GM08714 (cell line): ENCODE measurements around the gene RPA1.
"Not testable (repeated sequence)": the region's sequence is repeated elsewhere in the genome, so short reads cannot be mapped to it uniquely, and the experiment has no call there.

Experiments used
- H3K4me3 ChIP-seq: fragments of 200-500 bp; sonication (Bioruptor generic); 2 replicates; pipeline ENCODE4 v1.5.1; 2014; ENCODE audit warnings: mild to moderate bottlenecking, low read length, inconsistent platforms
- ZNF274 ChIP-seq: IDR thresholded peaks from 2 replicates; pipeline ENCODE4 v1.6.1; 2012; ENCODE audit warnings: mild to moderate bottlenecking, low read depth, low read length

The RPA1 gene

DNA sequence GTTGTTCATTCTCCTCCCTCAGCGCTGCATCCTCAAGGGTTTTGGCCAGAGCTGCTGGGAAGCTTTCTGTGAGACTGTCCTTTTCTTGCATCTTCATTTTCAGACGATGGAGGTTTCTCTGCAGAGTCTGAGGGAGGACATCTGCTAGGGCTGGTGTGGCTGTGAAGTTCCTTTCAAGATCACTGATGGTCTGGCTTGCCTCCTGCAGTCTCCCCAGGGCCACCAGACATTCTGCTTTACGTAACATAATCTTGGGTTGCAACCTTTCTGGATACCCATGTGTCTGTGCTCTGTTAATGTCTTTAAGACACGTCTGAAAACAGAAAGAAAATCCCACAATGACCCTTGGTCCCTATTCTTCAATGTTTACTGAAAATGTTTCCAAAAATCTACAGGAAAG is 29.1 kb upstream of the RPA1 start:
- TF ChIP-seq ZNF274 = no peak
- H3K4me3 ChIP-seq = no peak overlapping the region

DNA sequence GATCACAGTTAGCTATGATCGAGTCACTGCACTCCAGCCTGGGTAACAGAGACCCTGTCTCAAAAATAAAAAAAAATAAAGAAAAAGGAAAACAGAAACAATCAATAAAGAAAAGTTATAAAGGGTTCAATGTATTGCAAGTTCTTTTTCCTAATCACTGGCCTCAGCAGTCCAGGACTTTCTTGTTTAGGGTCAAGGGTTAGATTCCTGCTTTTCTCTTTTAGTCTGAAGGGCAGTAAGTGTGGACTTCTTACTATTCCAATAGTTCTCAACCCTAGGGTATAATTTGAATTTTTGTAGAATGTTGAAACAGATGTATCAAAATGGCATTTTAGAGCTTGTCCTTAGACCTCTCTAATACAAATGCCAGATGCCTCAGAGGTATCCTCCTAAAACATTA is 27.4 kb upstream of the RPA1 start:
- no peak for TF ChIP-seq ZNF274
- H3K4me3 ChIP-seq = no peak overlapping the region

DNA sequence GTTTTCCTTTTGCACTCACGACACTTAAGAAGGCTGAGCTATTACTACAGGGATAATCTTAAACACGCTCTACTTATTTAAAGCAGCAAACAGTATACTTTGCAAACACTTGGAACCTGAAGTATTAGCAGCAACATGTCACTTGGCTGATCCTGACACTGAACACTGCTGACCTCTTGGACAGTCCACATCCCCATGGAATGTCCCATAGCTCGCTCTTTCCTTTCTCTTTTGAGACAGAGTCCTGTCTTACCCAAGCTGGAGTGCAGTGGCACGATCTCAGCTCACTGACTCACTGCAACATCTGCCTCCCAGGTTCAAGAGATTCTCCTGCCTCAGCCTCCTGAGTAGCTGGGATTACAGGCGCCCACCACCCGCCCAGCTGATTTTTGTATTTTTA is 26.5 kb upstream of the RPA1 start:
- H3K4me3 ChIP-seq = no peak overlapping the region
- no peak for TF ChIP-seq ZNF274

DNA sequence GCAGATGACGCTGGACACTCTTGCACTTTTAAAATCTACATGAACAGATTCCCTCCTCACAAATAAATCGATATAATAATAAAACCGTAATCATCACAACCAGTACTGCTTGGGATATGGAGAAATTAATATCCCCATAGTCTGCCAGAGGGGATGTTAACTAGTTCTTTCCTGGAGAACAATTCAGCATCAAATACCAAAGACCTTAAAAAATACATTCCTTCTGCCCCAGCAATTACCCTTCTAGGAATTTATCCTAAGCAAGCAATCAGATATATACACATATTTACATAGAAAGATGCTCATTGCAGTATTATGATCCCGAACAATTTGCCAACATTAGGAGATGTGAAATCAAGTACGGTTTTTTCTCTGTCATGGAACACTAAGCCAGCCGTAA is 21.9 kb upstream of the RPA1 start:
- no peak overlapping the region for H3K4me3 ChIP-seq
- no peak for TF ChIP-seq ZNF274

DNA sequence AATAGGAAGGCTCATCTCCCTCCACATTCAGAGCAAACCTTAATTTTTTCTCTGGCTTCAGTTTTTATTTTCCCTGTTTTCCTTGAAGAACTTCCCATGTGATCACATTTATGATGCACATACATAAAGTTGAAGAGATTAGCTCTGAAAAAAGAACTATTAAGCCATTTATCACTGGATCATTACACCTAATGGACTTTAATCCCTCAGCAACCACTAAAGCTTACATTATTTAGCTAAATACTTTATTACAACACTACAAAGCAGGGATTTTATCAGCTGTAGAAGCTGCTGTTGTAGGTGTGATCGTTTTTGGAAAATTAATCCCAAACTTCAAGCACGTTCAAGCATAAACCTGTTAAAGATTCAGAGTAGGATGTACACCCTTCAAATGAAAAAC is 21.2 kb upstream of the RPA1 start:
- no peak overlapping the region for H3K4me3 ChIP-seq
- no peak for TF ChIP-seq ZNF274

DNA sequence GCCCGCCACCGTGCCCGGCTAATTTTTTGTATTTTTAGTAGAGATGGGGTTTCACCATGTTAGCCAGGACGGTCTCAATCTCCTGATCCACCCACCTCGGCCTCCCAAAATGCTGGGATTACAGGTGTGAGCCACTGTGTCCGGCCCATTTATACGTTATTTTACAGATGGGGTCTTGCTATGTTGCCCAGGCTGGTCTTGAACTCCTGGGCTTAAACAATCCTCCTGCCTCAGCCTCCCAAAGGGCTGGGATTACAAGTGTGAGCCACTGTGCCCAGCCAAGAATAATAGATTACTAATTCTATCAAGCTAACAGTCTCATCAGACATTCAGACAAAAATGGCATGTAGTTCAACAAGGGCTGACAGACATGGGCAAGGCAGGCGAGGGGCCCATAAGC is 20.0 kb upstream of the RPA1 start:
- not testable (repeated sequence) for H3K4me3 ChIP-seq

DNA sequence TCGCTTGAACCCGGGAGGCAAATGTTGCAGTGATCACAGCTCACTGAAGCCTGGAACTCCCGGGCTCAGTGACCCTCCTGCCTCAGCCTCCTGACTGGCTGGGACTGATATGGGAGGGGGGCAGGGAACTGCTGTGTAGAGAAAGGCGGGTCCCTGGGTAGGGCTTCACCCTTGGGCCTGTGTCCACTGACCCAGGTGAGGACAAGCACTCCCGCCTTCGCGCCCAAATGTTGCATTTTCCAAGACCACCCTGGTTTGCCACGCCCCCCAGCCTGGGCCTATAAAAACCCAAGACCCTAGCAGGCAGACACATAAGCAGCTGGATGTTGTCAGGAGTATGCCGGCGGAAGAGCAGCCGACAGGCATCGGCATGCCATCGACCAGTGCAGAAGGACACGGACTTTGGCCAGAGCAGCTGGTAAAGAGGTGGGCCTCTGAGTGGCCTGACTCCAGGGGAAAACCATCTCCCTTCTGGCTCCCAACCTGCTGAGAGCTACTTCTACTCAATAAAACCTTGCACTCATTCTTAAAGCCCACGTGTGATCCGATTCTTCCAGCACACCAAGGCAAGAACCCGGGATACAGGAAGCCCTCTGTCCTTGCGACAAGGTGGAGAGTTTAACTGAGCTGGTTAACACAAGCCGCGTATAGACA is 19.2 kb upstream of the RPA1 start:
- no peak overlapping the region for H3K4me3 ChIP-seq
- TF ChIP-seq ZNF274 = no peak

DNA sequence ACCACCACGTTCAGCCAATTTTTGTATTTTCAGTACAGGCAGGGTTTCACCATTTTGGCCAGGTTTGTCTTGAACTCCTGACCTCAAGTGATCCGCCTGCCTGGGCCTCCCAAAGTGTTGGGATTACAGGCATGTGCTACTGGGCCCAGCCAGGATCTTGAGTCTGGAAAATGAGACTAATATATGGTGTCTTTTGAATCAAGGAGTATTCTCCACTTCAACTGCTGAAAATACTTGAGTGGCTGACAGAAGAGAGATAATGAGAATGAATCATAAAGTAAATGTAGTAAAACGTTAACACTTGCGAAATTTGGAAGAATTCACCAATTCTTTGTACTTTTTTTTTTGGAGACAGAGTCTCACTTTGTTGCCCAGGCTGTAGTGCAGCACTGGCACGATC is 16.7 kb upstream of the RPA1 start:
- H3K4me3 ChIP-seq = no peak overlapping the region
- no peak for TF ChIP-seq ZNF274

DNA sequence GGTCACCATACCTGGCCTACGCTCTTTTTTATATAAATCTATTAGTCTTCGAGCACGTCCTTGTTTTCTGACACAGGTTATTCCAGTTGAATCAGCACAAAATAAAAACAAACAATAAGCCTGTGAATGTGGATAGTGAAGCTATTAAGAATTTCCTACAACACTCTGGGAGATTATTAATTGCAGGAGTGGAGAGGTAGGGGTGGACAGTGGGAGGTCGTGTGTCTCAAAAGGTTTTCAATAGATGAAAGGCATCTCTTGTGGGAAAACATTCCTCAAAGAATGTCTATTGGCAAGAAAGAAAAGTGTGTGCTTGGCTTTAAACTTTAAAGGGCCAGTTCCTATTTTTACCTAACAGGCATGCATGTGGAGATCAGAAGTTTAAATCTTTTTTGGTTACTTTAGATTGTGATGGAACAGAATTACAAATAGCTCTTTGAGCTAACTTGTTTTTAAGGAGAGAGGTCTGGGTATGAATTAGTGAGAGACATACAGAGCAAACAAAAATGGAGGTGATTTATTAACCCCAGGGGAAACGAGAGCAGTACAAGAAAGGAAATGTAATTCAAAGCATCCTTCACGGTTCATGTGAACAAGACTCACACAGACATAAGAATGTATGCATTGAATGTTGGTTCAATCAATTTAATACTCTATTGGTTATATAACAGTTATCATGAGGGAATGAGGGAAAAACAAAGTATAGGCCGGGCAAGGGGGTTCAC is 9.1 kb upstream of the RPA1 start:
- TF ChIP-seq ZNF274 = no peak
- no peak overlapping the region; the same call in 1 of the 2 replicates for H3K4me3 ChIP-seq

DNA sequence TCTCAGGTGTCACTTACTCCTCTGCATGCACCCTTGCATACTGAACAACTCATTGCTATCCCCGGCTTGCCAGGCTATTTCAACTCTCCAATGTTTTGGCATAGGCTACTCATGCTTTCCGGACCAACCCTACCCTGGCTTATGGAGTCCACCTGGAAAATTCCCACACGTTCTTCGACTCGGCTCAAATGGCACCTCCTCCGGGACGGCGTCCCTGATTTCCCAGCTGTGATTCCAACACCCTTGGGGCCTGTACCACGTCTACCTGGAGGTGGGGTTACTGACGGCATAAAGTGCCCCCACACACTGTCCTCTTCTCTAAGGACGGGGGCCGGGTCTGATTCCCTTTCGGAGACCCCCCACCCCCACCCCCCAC is 601 bp upstream of the RPA1 start:
- peak overlapping the region; percentile 99 for H3K4me3 ChIP-seq
- TF ChIP-seq ZNF274 = no peak

DNA sequence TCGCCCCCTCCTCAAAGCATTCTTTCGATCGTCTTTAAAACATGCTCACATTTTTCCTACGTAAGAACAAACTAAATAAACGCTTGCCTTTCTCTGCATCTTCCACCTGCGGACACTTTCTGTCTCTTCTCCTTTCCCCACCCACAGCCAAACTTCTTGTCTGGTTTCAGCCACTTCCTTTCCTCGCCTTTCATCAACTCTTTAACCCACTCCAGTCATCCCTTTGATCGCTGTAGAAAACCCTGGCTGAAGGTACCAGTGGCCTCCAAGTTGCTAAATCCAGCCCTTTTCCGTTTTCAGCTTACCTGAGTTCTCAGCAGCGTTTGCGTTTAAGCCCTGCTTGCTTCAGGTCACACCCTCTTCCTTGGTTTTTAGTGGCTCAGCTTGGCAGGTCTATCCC is 483 bp downstream of the RPA1 start:
- H3K4me3 ChIP-seq = peak overlapping the region; percentile 99
- TF ChIP-seq ZNF274 = no peak

DNA sequence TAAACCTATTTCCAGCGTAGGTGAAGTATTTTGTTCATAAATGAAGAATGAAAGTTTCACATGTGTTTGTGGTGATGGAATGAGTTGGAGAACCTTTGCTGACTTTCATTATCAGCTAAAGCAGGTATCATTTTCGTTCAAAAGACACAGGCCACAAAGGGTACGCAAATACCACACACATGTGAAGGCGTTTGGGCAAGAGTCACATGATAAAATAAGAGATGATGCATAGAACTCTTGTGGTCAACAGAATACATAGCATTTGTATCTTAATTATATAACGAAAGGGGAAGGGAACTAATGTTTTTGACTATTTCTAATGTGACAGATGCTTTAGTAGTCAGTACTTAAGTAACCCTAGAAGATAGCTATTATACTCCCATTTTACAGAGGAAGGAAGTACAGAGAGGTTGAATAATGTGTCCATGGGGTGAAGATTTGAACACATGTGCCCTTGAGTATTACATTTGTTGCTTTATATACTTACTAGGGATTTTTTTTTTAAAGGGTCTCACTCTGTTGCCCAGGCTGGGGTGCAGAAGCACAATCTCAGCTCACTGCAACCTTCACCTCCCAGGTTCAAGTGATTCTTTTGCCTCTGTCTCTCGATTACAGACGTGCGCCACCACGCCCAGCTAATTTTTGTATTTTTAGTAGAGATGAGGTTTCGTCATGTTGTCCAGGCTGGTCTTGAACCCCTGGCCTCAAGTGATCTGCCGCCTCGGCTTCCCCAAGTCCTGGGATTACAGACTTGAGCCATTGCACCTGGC is 4.8 kb downstream of the RPA1 start:
- H3K4me3 ChIP-seq = no peak overlapping the region
- no peak for TF ChIP-seq ZNF274

DNA sequence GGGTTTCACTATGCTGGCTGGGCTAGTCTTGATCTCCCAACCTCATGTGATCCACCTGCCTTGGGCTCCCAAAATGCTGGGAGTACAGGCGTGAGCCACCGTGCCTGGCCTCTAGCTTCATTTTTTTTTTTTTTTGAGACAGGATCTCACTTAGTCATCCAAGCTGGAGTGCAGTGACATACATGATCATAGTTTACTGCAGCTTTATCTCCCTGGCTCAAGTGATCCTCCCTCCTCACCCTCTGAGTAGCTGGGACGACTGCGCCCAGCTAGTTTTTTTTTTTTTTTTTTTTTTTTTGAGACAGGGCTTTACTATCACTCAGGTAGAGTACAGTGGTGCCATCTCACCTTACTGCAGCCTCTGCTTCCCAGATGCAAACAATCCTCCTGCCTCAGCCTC is 9.7 kb downstream of the RPA1 start:
- no peak overlapping the region for H3K4me3 ChIP-seq
- TF ChIP-seq ZNF274 = no peak

DNA sequence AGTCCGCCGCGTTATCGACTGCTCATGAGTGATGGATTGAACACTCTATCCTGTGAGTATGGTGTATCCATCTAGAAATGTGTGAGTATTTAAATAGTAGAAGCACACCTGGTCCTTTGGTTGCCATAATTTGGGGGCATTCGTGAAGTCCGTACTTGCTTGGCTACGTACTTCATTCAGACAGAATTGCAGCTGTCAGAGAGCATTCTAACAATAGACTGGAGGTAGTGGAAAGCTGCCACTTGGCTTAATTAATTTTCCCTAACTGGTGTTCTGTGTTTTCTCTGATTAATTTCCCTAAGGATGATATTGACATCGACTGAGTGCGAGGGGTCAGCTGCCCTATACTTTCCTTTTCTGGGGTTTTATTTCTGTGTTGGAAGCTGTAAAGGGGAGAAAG is 14.1 kb downstream of the RPA1 start:
- no peak for TF ChIP-seq ZNF274
- H3K4me3 ChIP-seq = no peak overlapping the region

DNA sequence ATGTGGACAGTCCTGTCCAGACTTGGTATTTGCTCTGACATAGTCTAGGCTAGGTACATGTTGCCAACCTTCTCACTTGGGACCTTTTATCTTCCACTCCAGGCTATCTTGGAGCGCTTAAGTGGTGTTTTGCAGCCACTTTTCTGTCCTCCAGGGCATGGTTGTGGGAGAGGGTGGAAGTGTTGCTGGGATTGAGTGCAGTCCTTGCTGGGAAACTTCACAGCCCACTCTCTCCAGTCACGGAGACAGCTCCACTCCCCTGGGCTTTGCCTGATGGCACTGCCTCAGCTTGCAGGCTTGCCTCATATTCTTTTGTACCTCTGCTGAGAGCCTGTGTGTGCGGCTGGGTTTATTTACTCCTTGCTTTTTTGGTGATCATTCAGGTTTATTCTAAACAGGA is 17.4 kb downstream of the RPA1 start:
- H3K4me3 ChIP-seq = no peak overlapping the region
- TF ChIP-seq ZNF274 = no peak
